Cardiac muscle cell (in vitro differentiated cells and primary cell): ENCODE measurements around the gene ZNF107. TPM values are rescaled to one million over a fixed set of nuclear protein-coding genes. Genes with fewer than 3 reads are reported as not detected.

ENCODE experiments used
- DNase-seq, 2 donors: peaks; one replicate each; pipeline versions ENCODE4 v3.0.0 to v3.0.0-alpha.2; 2010 to 2017; ENCODE audit warnings: low read depth in 1 of 2, low spot score in 1 of 2
- H3K27ac ChIP-seq: fragments of 200-600 bp; sonication (generic); 2 replicates; pipeline ENCODE4 v1.5.1; 2016
- H3K27me3 ChIP-seq: fragments of 200-600 bp; sonication (generic); 2 replicates; pipeline ENCODE4 v1.6.0; 2016; ENCODE audit warnings: control low read depth
- H3K36me3 ChIP-seq: fragments of 200-600 bp; sonication (generic); 2 replicates; pipeline ENCODE4 v1.5.1; 2016; ENCODE audit warnings: control low read depth
- H3K4me1 ChIP-seq: fragments of 200-600 bp; sonication (generic); 2 replicates; pipeline ENCODE4 v1.8.1; 2017; ENCODE audit warnings: low read depth, mild to moderate bottlenecking, mixed run types
- H3K4me3 ChIP-seq: fragments of 200-600 bp; sonication (generic); 2 replicates; pipeline ENCODE4 v1.5.1; 2016; ENCODE audit warnings: mild to moderate bottlenecking
- H3K9me3 ChIP-seq: fragments of 200-600 bp; sonication (generic); 2 replicates; pipeline ENCODE4 v1.5.1; 2017; ENCODE audit warnings: low read depth, mild to moderate bottlenecking, control low read depth
- polyA plus RNA-seq: library from polyadenylated mRNA; unstranded; fragments of >200 nt; fragmentation: Nextera tagmentation; extraction: Ambion mirVana; gene quantifications from 2 replicates; pipeline ENCODE4 v1.2.1, GENCODE V29; 2016
- total RNA-seq: library from RNA; depleted of rRNA; stranded (reverse); fragments of >200 nt; gene quantifications from 2 replicates; pipeline ENCODE4 v1.2.3, GENCODE V29; 2016
- TF ChIP-seq, protein P1 (sequence below): IDR thresholded peaks from 2 replicates; pipeline ENCODE4 v1.5.1; 2012; ENCODE audit warnings: low read depth, mild to moderate bottlenecking, low read length

The ZNF107 gene
- total and polyA plus RNA-seq, 2 experiments from 2014 or later = 2.1 to 2.4 TPM

DNA sequence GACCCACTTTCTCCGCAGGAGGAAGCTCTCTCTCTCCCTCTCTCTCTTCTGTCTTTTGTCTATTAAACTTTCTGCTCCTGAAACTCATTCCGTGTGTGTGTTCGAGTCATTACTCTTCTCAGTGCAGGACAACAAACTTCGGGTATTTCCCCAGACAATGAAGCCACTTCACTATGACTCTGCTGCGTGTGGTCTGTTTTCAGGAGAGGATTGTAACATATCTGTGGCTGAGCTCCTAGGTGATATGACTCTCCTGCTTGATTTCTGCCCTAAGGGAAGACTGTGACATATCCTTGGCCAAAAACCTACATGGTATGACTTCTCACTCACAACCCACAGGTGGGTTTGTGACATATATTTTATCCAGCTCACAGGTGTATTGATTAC, 39.9 kb upstream of the ZNF107 start:
- no peaks in the 10 kb centered on the region for H3K27me3 ChIP-seq
- no peak overlapping the region for H3K27ac ChIP-seq
- H3K9me3 ChIP-seq = no peaks in the 10 kb centered on the region
- TF ChIP-seq, protein P1, sequence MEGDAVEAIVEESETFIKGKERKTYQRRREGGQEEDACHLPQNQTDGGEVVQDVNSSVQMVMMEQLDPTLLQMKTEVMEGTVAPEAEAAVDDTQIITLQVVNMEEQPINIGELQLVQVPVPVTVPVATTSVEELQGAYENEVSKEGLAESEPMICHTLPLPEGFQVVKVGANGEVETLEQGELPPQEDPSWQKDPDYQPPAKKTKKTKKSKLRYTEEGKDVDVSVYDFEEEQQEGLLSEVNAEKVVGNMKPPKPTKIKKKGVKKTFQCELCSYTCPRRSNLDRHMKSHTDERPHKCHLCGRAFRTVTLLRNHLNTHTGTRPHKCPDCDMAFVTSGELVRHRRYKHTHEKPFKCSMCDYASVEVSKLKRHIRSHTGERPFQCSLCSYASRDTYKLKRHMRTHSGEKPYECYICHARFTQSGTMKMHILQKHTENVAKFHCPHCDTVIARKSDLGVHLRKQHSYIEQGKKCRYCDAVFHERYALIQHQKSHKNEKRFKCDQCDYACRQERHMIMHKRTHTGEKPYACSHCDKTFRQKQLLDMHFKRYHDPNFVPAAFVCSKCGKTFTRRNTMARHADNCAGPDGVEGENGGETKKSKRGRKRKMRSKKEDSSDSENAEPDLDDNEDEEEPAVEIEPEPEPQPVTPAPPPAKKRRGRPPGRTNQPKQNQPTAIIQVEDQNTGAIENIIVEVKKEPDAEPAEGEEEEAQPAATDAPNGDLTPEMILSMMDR = no peak
- no peaks in the 10 kb centered on the region for H3K4me1 ChIP-seq
- no peak overlapping the region for H3K4me3 ChIP-seq
- no peaks in the 10 kb centered on the region for H3K36me3 ChIP-seq
- no peak for DNase-seq

DNA sequence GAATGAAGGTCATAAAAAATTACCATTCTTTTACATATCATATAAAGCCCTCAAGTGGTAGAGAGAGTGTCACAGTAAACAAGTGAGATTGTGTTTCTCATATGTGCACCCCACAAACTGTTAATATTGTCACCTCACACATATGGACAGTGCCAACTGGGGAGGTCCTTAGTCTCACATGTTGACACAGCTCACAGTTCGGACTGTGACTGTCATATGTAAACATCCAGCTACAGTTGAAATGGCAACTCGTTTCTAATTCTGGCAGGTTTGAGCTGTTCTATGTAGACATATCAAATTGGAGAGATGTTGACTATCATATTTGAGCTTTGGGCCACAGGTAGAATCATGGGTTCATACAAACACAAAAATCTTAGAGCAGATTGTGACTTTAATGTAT, 39.4 kb upstream of the ZNF107 start:
- Histone ChIP-seq H3K9me3 (no peaks in the 10 kb centered on the region), H3K4me3 (no peak overlapping the region), H3K4me1 (no peaks in the 10 kb centered on the region), H3K36me3 (no peaks in the 10 kb centered on the region), H3K27me3 (no peaks in the 10 kb centered on the region), H3K27ac (no peak overlapping the region)
- DNase-seq = no peak
- TF ChIP-seq, protein P1 = no peak

DNA sequence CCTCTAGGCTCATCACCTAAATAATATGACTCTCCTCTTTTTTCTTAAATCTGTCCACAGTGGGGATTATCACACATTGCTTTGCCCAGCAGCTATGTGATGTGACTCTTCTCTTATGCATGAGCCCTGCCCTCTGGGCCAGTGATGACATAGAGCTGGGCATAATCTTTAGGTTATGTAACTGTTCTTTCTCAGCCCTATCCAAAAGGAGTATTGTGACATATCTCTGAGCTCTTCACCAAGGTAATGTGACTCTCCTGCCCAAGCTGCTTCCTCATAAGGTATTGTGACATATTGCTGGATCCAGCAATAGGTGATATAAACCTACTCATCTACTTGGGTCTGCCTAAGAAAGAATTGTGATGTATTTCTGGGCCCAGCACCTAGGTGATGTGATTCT, 37.7 kb upstream of the ZNF107 start:
- DNase-seq = no peak
- Histone ChIP-seq H3K36me3 (no peaks in the 10 kb centered on the region), H3K4me1 (no peaks in the 10 kb centered on the region), H3K9me3 (no peaks in the 10 kb centered on the region), H3K27me3 (no peaks in the 10 kb centered on the region), H3K4me3 (no peak overlapping the region), H3K27ac (no peak overlapping the region)
- TF ChIP-seq, protein P1 = no peak

DNA sequence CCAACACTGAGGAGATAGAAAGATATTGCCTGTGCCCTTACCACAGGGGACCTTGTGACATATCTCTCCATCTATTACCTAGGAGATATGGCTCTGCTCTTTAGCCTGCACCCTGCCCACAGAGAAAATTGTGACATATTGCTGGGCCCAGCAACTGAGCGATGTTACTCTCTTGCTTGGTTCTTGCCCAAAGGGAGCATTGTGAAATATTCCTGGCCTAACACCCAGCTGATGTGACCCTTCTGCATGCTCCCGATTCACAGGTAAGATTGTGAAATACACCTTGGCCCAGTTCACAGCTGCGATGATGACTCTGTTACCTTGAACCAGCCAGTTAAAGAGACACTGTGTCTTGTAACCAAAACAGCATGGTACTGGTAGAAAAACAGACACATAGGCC, 37.2 kb upstream of the ZNF107 start:
- no peak for DNase-seq
- H3K27ac ChIP-seq = no peak overlapping the region
- no peak overlapping the region for H3K4me3 ChIP-seq
- H3K4me1 ChIP-seq = no peaks in the 10 kb centered on the region
- no peaks in the 10 kb centered on the region for H3K9me3 ChIP-seq
- no peaks in the 10 kb centered on the region for H3K27me3 ChIP-seq
- TF ChIP-seq, protein P1 = no peak
- no peaks in the 10 kb centered on the region for H3K36me3 ChIP-seq

DNA sequence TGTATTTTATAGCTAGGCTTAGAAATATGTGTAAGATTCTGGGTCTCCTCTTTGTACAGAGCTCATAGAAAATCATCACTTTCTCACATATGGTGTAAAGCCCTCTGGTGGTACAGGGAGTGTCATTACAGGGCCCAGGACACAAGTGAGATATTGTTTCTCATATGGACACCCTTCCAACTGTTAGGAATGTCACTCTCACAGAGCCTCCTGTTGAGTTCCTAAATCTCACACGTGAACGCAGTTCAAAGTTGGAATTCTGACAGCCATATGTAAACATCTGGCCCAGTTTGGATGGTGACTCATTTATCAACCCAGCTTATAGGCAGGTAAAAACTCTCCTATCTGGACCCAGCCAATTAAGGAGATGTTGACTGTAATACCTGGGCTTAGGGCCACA, 35.4 kb upstream of the ZNF107 start:
- no peaks in the 10 kb centered on the region for H3K27me3 ChIP-seq
- no peaks in the 10 kb centered on the region for H3K36me3 ChIP-seq
- no peaks in the 10 kb centered on the region for H3K9me3 ChIP-seq
- TF ChIP-seq, protein P1 = peak; percentile 58
- DNase-seq = peak in 1 of 2 donors; percentile 52
- no peaks in the 10 kb centered on the region for H3K4me1 ChIP-seq
- H3K27ac ChIP-seq = no peak overlapping the region
- H3K4me3 ChIP-seq = no peak overlapping the region

DNA sequence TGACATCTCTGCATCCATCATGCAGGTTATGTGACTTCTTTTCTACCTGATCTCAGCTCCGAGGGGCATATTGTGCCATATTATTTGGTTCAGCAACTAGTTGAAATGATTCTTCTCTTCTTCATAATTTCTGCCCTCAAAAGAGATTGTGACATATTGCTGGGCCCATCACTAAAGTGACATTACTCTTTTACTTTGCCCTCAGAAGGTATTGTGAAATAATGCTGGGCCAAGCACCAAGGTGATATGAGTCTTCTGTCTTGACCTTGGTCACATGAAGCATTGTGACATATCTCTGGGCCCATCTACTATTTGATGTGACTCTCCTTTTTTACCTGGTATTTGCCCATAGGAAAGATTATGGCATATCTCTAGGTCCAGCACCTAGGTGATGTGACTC, 33.9 kb upstream of the ZNF107 start:
- Histone ChIP-seq H3K27me3 (no peaks in the 10 kb centered on the region), H3K4me3 (no peak overlapping the region), H3K9me3 (no peaks in the 10 kb centered on the region), H3K4me1 (no peaks in the 10 kb centered on the region), H3K27ac (no peak overlapping the region), H3K36me3 (no peaks in the 10 kb centered on the region)
- TF ChIP-seq, protein P1 = no peak
- DNase-seq = no peak
